H9 (cell line): ENCODE measurements around the gene JARID2. TPM values are rescaled to one million over a fixed set of nuclear protein-coding genes. Genes with fewer than 3 reads are reported as not detected.

ENCODE experiments used
- DNase-seq: peaks from one replicate; pipeline ENCODE4 v3.0.0-alpha.2; 2017
- H2AFZ ChIP-seq: one replicate; pipeline ENCODE4 v1.6.1; 2013; ENCODE audit warnings: mild to moderate bottlenecking, low read length, control low read depth, moderate library complexity
- H2AK5ac ChIP-seq: 2 replicates; pipeline ENCODE4 v1.6.1; 2013; ENCODE audit warnings: low read length, control low read depth, mixed read lengths; ENCODE audit not compliant: insufficient read length
- H2BK120ac ChIP-seq: one replicate; pipeline ENCODE4 v1.6.1; 2013; ENCODE audit warnings: low read depth, mild to moderate bottlenecking, low read length, control low read depth, inconsistent platforms; ENCODE audit not compliant: poor library complexity, severe bottlenecking
- H2BK12ac ChIP-seq: 2 replicates; pipeline ENCODE4 v1.6.1; 2013; ENCODE audit warnings: low read length, control low read depth, mixed read lengths, low read depth; ENCODE audit not compliant: insufficient read length
- H2BK15ac ChIP-seq: 2 replicates; pipeline ENCODE4 v1.6.1; 2013; ENCODE audit warnings: low read depth, low read length, control low read depth
- H2BK20ac ChIP-seq: one replicate; pipeline ENCODE4 v1.6.1; 2013; ENCODE audit warnings: low read depth, mild to moderate bottlenecking, low read length, control low read depth, inconsistent platforms; ENCODE audit not compliant: poor library complexity, severe bottlenecking
- H2BK5ac ChIP-seq: 2 replicates; pipeline ENCODE4 v1.6.1; 2013; ENCODE audit warnings: low read length, control low read depth, mixed read lengths; ENCODE audit not compliant: insufficient read length
- H3K14ac ChIP-seq: 2 replicates; pipeline ENCODE4 v1.6.1; 2013; ENCODE audit warnings: low read length, control low read depth; ENCODE audit not compliant: insufficient read depth
- H3K18ac ChIP-seq: 2 replicates; pipeline ENCODE4 v1.6.1; 2013; ENCODE audit warnings: low read depth, mild to moderate bottlenecking, mixed read lengths, low read length, control low read depth; ENCODE audit not compliant: insufficient read length
- H3K23ac ChIP-seq: 2 replicates; pipeline ENCODE4 v1.6.1; 2013; ENCODE audit warnings: low read length, control low read depth, mixed read lengths, low read depth; ENCODE audit not compliant: insufficient read length
- H3K23me2 ChIP-seq: 2 replicates; pipeline ENCODE4 v1.6.1; 2013; ENCODE audit warnings: low read depth, mild to moderate bottlenecking, mixed read lengths, low read length, control low read depth; ENCODE audit not compliant: insufficient read length, poor library complexity, severe bottlenecking
- H3K27ac ChIP-seq: 2 replicates; pipeline ENCODE4 v1.5.1; 2013; ENCODE audit warnings: low read length, control low read depth, mixed read lengths, low read depth; ENCODE audit not compliant: insufficient read length
- H3K27me3 ChIP-seq: 2 replicates; pipeline ENCODE4 v1.6.1; 2013; ENCODE audit warnings: low read length, control low read depth, inconsistent platforms; ENCODE audit not compliant: insufficient read depth
- H3K4ac ChIP-seq: 2 replicates; pipeline ENCODE4 v1.6.1; 2013; ENCODE audit warnings: low read depth, mild to moderate bottlenecking, control low read depth, inconsistent platforms, low read length, moderate library complexity
- H3K4me1 ChIP-seq: 2 replicates; pipeline ENCODE4 v1.6.1; 2013; ENCODE audit warnings: low read length, control low read depth, inconsistent platforms; ENCODE audit not compliant: insufficient read depth
- H3K4me2 ChIP-seq: 2 replicates; pipeline ENCODE4 v1.6.1; 2013; ENCODE audit warnings: low read length, control low read depth, mixed read lengths; ENCODE audit not compliant: insufficient read length, insufficient read depth
- H3K56ac ChIP-seq: 2 replicates; pipeline ENCODE4 v1.6.1; 2013; ENCODE audit warnings: low read depth, mild to moderate bottlenecking, mixed read lengths, low read length, control low read depth; ENCODE audit not compliant: insufficient read length
- H3K79me1 ChIP-seq: 2 replicates; pipeline ENCODE4 v1.6.1; 2013; ENCODE audit warnings: low read depth, mild to moderate bottlenecking, moderate library complexity, low read length, control low read depth, inconsistent platforms; ENCODE audit not compliant: insufficient read depth, poor library complexity, severe bottlenecking
- H3K79me2 ChIP-seq: 2 replicates; pipeline ENCODE4 v1.6.1; 2013; ENCODE audit warnings: low read length, control low read depth, inconsistent platforms; ENCODE audit not compliant: insufficient read depth
- H3K9ac ChIP-seq: 2 replicates; pipeline ENCODE4 v1.6.1; 2013; ENCODE audit warnings: low read length, control low read depth, mixed read lengths; ENCODE audit not compliant: insufficient read length; ENCODE audit errors: extremely low read depth
- H3K9me3 ChIP-seq: one replicate; pipeline ENCODE4 v1.6.1; 2013; ENCODE audit warnings: low read depth, low read length, inconsistent platforms; ENCODE audit not compliant: control insufficient read depth
- H3T11ph ChIP-seq: one replicate; pipeline ENCODE4 v1.6.1; 2013; ENCODE audit warnings: mild to moderate bottlenecking, low read length, control low read depth, inconsistent platforms
- H4K20me1 ChIP-seq: one replicate; pipeline ENCODE4 v1.6.1; 2013; ENCODE audit not compliant: control insufficient read depth, insufficient read length, insufficient read depth
- H4K5ac ChIP-seq: 2 replicates; pipeline ENCODE4 v1.6.1; 2013; ENCODE audit warnings: low read depth, mild to moderate bottlenecking, mixed read lengths, low read length, control low read depth; ENCODE audit not compliant: insufficient read length
- H4K8ac ChIP-seq: replicated peaks from 2 replicates; pipeline ENCODE4 v1.6.1; 2013; ENCODE audit warnings: low read length, control low read depth, mixed read lengths, low read depth; ENCODE audit not compliant: insufficient read length
- H4K91ac ChIP-seq: 2 replicates; pipeline ENCODE4 v1.6.1; 2013; ENCODE audit warnings: low read depth, mild to moderate bottlenecking, moderate library complexity, mixed read lengths, low read length, control low read depth; ENCODE audit not compliant: insufficient read length
- H3K27ac Mint-ChIP-seq, 3 experiments: 2 replicates in 2 of 3; 3 replicates in 1 of 3; pipeline ENCODE4 v1.8.0; 2020 to 2021; ENCODE audit warnings: mixed read lengths in 3 of 3, mild to moderate bottlenecking in 1 of 3, moderate library complexity in 1 of 3
- H3K27me3 Mint-ChIP-seq: 2 replicates; pipeline ENCODE4 v1.8.0; 2021; ENCODE audit warnings: low read depth, mild to moderate bottlenecking, moderate library complexity, mixed read lengths
- H3K36me3 Mint-ChIP-seq, 3 experiments: 2 replicates in 2 of 3; 3 replicates in 1 of 3; pipeline ENCODE4 v1.8.0; 2020 to 2021; ENCODE audit warnings: low read depth in 3 of 3, mixed read lengths in 3 of 3; ENCODE audit not compliant: insufficient read depth in 1 of 3
- H3K4me1 Mint-ChIP-seq, 2 experiments: 2 replicates each; pipeline ENCODE4 v1.8.0; 2020; ENCODE audit warnings: mixed read lengths in 2 of 2
- H3K4me3 Mint-ChIP-seq, 2 experiments: 2 replicates in 1 of 2; 3 replicates in 1 of 2; pipeline ENCODE4 v1.8.0; 2020 to 2021; ENCODE audit warnings: mild to moderate bottlenecking in 2 of 2, mixed read lengths in 2 of 2, moderate library complexity in 1 of 2
- H3K9me3 Mint-ChIP-seq, 2 experiments: 2 replicates in 1 of 2; 3 replicates in 1 of 2; pipeline ENCODE4 v1.8.0; 2020; ENCODE audit warnings: mild to moderate bottlenecking in 2 of 2, mixed read lengths in 2 of 2, moderate library complexity in 1 of 2
- WGBS: extraction: QIAGEN DNeasy Blood & Tissue Kit; methylation state at CpG from one replicate; pipeline ENCODE4 v1.1.7; 2013; ENCODE audit warnings: missing lambda C conversion rate, low lambda C conversion rate, mixed read lengths; ENCODE audit not compliant: insufficient read length; ENCODE audit errors: extremely low coverage; 5-methylcytosine and 5-hydroxymethylcytosine counted together
- total RNA-seq: library from RNA; stranded (reverse); gene quantifications from 2 replicates; pipeline ENCODE4 v1.2.1, GENCODE V29; 2021
- TF ChIP-seq, protein P1 (sequence below): fragments of 200-600 bp; sonication (generic); conservative IDR thresholded peaks from 3 replicates; pipeline ENCODE4 v1.8.0; 2021; ENCODE audit warnings: antibody characterized with exemption, mild to moderate bottlenecking

Gene JARID2
- total RNA-seq, 1 experiment from 2014 or later, result 174 TPM

DNA sequence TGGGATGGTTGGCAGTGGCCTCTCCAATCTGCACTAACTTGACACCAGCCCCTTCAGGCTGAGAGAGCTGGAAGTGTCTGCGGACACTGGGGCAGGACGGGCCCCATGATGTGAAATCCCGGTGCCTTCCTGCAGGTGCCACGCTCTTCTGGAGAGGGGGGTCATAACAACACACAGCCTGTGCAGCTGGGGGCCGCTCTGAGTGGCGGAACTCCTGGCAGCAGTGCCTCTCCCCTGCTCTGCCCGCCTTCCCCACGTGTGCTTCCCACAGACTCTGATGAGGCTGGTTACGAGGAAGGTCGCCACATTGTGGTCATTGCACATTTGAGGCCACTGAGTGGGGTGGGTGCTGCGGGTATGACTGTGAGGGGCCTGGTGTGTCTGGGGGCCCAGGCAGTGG, 271.7 kb downstream of the JARID2 start:
- H3K14ac ChIP-seq, result no peak overlapping the region
- H4K91ac ChIP-seq, result no peak overlapping the region
- Mint-ChIP-seq H3K36me3 (peaks cover 79 to 98% (median 97%) of the 10 kb centered on the region in 3 experiments), H3K4me3 (no peak overlapping the region), H3K27ac (peak overlapping the region; percentile 52 to 84 (median 62); a peak in 4 of 7 replicates), H3K27me3 (peaks cover 2% of the 10 kb centered on the region; the same call in 1 of the 2 replicates), H3K9me3 (no peaks in the 10 kb centered on the region), H3K4me1 (peaks cover 0 to 6% of the 10 kb centered on the region in 2 experiments; a peak in 2 of 4 replicates)
- H2BK5ac ChIP-seq, result no peak overlapping the region
- no peak overlapping the region for H3K27ac ChIP-seq
- no peaks in the 10 kb centered on the region for H4K20me1 ChIP-seq
- H3K4ac ChIP-seq, result no peak overlapping the region
- H2BK12ac ChIP-seq, result no peak overlapping the region
- no peaks in the 10 kb centered on the region for H3K79me2 ChIP-seq
- H2BK15ac ChIP-seq, result no peak overlapping the region
- no peak overlapping the region for H4K8ac ChIP-seq
- no peak overlapping the region for H3K9ac ChIP-seq
- no peak overlapping the region for H3K23ac ChIP-seq
- H2AFZ ChIP-seq, result no peak overlapping the region
- H3K9me3 ChIP-seq, result no peaks in the 10 kb centered on the region
- H3K18ac ChIP-seq, result no peak overlapping the region
- H3K79me1 ChIP-seq, result no peaks in the 10 kb centered on the region
- H2AK5ac ChIP-seq, result no peak overlapping the region
- no peak overlapping the region for H2BK20ac ChIP-seq
- no peak overlapping the region for H3K4me2 ChIP-seq
- H3K4me1 ChIP-seq, result no peaks in the 10 kb centered on the region
- no peak overlapping the region for H2BK120ac ChIP-seq
- no peaks in the 10 kb centered on the region for H3K27me3 ChIP-seq
- no peak overlapping the region for H3K56ac ChIP-seq
- TF ChIP-seq, protein P1, sequence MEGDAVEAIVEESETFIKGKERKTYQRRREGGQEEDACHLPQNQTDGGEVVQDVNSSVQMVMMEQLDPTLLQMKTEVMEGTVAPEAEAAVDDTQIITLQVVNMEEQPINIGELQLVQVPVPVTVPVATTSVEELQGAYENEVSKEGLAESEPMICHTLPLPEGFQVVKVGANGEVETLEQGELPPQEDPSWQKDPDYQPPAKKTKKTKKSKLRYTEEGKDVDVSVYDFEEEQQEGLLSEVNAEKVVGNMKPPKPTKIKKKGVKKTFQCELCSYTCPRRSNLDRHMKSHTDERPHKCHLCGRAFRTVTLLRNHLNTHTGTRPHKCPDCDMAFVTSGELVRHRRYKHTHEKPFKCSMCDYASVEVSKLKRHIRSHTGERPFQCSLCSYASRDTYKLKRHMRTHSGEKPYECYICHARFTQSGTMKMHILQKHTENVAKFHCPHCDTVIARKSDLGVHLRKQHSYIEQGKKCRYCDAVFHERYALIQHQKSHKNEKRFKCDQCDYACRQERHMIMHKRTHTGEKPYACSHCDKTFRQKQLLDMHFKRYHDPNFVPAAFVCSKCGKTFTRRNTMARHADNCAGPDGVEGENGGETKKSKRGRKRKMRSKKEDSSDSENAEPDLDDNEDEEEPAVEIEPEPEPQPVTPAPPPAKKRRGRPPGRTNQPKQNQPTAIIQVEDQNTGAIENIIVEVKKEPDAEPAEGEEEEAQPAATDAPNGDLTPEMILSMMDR, result no peak
- no peaks in the 10 kb centered on the region for H3K23me2 ChIP-seq
- DNase-seq, result no peak
- H3T11ph ChIP-seq, result no peak overlapping the region
- no CpG with 5 or more reads among the region's 11 CpGs for WGBS
- no peak overlapping the region for H4K5ac ChIP-seq
